H9 (cell line): ENCODE results near the gene TMEM59L. TPM values are rescaled to one million over a fixed set of nuclear protein-coding genes. Genes with fewer than 3 reads are reported as not detected.

ENCODE experiments used
- DNase-seq: peaks from one replicate; pipeline ENCODE4 v3.0.0-alpha.2; 2017
- H2AFZ ChIP-seq: one replicate; pipeline ENCODE4 v1.6.1; 2013; ENCODE audit warnings: mild to moderate bottlenecking, low read length, control low read depth, moderate library complexity
- H2AK5ac ChIP-seq: 2 replicates; pipeline ENCODE4 v1.6.1; 2013; ENCODE audit warnings: low read length, control low read depth, mixed read lengths; ENCODE audit not compliant: insufficient read length
- H2BK120ac ChIP-seq: one replicate; pipeline ENCODE4 v1.6.1; 2013; ENCODE audit warnings: low read depth, mild to moderate bottlenecking, low read length, control low read depth, inconsistent platforms; ENCODE audit not compliant: poor library complexity, severe bottlenecking
- H2BK12ac ChIP-seq: 2 replicates; pipeline ENCODE4 v1.6.1; 2013; ENCODE audit warnings: low read length, control low read depth, mixed read lengths, low read depth; ENCODE audit not compliant: insufficient read length
- H2BK15ac ChIP-seq: 2 replicates; pipeline ENCODE4 v1.6.1; 2013; ENCODE audit warnings: low read depth, low read length, control low read depth
- H2BK20ac ChIP-seq: one replicate; pipeline ENCODE4 v1.6.1; 2013; ENCODE audit warnings: low read depth, mild to moderate bottlenecking, low read length, control low read depth, inconsistent platforms; ENCODE audit not compliant: poor library complexity, severe bottlenecking
- H2BK5ac ChIP-seq: 2 replicates; pipeline ENCODE4 v1.6.1; 2013; ENCODE audit warnings: low read length, control low read depth, mixed read lengths; ENCODE audit not compliant: insufficient read length
- H3K14ac ChIP-seq: 2 replicates; pipeline ENCODE4 v1.6.1; 2013; ENCODE audit warnings: low read length, control low read depth; ENCODE audit not compliant: insufficient read depth
- H3K18ac ChIP-seq: 2 replicates; pipeline ENCODE4 v1.6.1; 2013; ENCODE audit warnings: low read depth, mild to moderate bottlenecking, mixed read lengths, low read length, control low read depth; ENCODE audit not compliant: insufficient read length
- H3K23ac ChIP-seq: 2 replicates; pipeline ENCODE4 v1.6.1; 2013; ENCODE audit warnings: low read length, control low read depth, mixed read lengths, low read depth; ENCODE audit not compliant: insufficient read length
- H3K23me2 ChIP-seq: 2 replicates; pipeline ENCODE4 v1.6.1; 2013; ENCODE audit warnings: low read depth, mild to moderate bottlenecking, mixed read lengths, low read length, control low read depth; ENCODE audit not compliant: insufficient read length, poor library complexity, severe bottlenecking
- H3K27ac ChIP-seq: 2 replicates; pipeline ENCODE4 v1.5.1; 2013; ENCODE audit warnings: low read length, control low read depth, mixed read lengths, low read depth; ENCODE audit not compliant: insufficient read length
- H3K27me3 ChIP-seq: 2 replicates; pipeline ENCODE4 v1.6.1; 2013; ENCODE audit warnings: low read length, control low read depth, inconsistent platforms; ENCODE audit not compliant: insufficient read depth
- H3K4ac ChIP-seq: 2 replicates; pipeline ENCODE4 v1.6.1; 2013; ENCODE audit warnings: low read depth, mild to moderate bottlenecking, control low read depth, inconsistent platforms, low read length, moderate library complexity
- H3K4me1 ChIP-seq: 2 replicates; pipeline ENCODE4 v1.6.1; 2013; ENCODE audit warnings: low read length, control low read depth, inconsistent platforms; ENCODE audit not compliant: insufficient read depth
- H3K4me2 ChIP-seq: 2 replicates; pipeline ENCODE4 v1.6.1; 2013; ENCODE audit warnings: low read length, control low read depth, mixed read lengths; ENCODE audit not compliant: insufficient read length, insufficient read depth
- H3K56ac ChIP-seq: 2 replicates; pipeline ENCODE4 v1.6.1; 2013; ENCODE audit warnings: low read depth, mild to moderate bottlenecking, mixed read lengths, low read length, control low read depth; ENCODE audit not compliant: insufficient read length
- H3K79me1 ChIP-seq: 2 replicates; pipeline ENCODE4 v1.6.1; 2013; ENCODE audit warnings: low read depth, mild to moderate bottlenecking, moderate library complexity, low read length, control low read depth, inconsistent platforms; ENCODE audit not compliant: insufficient read depth, poor library complexity, severe bottlenecking
- H3K79me2 ChIP-seq: 2 replicates; pipeline ENCODE4 v1.6.1; 2013; ENCODE audit warnings: low read length, control low read depth, inconsistent platforms; ENCODE audit not compliant: insufficient read depth
- H3K9ac ChIP-seq: 2 replicates; pipeline ENCODE4 v1.6.1; 2013; ENCODE audit warnings: low read length, control low read depth, mixed read lengths; ENCODE audit not compliant: insufficient read length; ENCODE audit errors: extremely low read depth
- H3K9me3 ChIP-seq: one replicate; pipeline ENCODE4 v1.6.1; 2013; ENCODE audit warnings: low read depth, low read length, inconsistent platforms; ENCODE audit not compliant: control insufficient read depth
- H3T11ph ChIP-seq: one replicate; pipeline ENCODE4 v1.6.1; 2013; ENCODE audit warnings: mild to moderate bottlenecking, low read length, control low read depth, inconsistent platforms
- H4K20me1 ChIP-seq: one replicate; pipeline ENCODE4 v1.6.1; 2013; ENCODE audit not compliant: control insufficient read depth, insufficient read length, insufficient read depth
- H4K5ac ChIP-seq: 2 replicates; pipeline ENCODE4 v1.6.1; 2013; ENCODE audit warnings: low read depth, mild to moderate bottlenecking, mixed read lengths, low read length, control low read depth; ENCODE audit not compliant: insufficient read length
- H4K8ac ChIP-seq: replicated peaks from 2 replicates; pipeline ENCODE4 v1.6.1; 2013; ENCODE audit warnings: low read length, control low read depth, mixed read lengths, low read depth; ENCODE audit not compliant: insufficient read length
- H4K91ac ChIP-seq: 2 replicates; pipeline ENCODE4 v1.6.1; 2013; ENCODE audit warnings: low read depth, mild to moderate bottlenecking, moderate library complexity, mixed read lengths, low read length, control low read depth; ENCODE audit not compliant: insufficient read length
- H3K27ac Mint-ChIP-seq, 3 experiments: 2 replicates in 2 of 3; 3 replicates in 1 of 3; pipeline ENCODE4 v1.8.0; 2020 to 2021; ENCODE audit warnings: mixed read lengths in 3 of 3, mild to moderate bottlenecking in 1 of 3, moderate library complexity in 1 of 3
- H3K27me3 Mint-ChIP-seq: 2 replicates; pipeline ENCODE4 v1.8.0; 2021; ENCODE audit warnings: low read depth, mild to moderate bottlenecking, moderate library complexity, mixed read lengths
- H3K36me3 Mint-ChIP-seq, 3 experiments: 2 replicates in 2 of 3; 3 replicates in 1 of 3; pipeline ENCODE4 v1.8.0; 2020 to 2021; ENCODE audit warnings: low read depth in 3 of 3, mixed read lengths in 3 of 3; ENCODE audit not compliant: insufficient read depth in 1 of 3
- H3K4me1 Mint-ChIP-seq, 2 experiments: 2 replicates each; pipeline ENCODE4 v1.8.0; 2020; ENCODE audit warnings: mixed read lengths in 2 of 2
- H3K4me3 Mint-ChIP-seq, 2 experiments: 2 replicates in 1 of 2; 3 replicates in 1 of 2; pipeline ENCODE4 v1.8.0; 2020 to 2021; ENCODE audit warnings: mild to moderate bottlenecking in 2 of 2, mixed read lengths in 2 of 2, moderate library complexity in 1 of 2
- H3K9me3 Mint-ChIP-seq, 2 experiments: 2 replicates in 1 of 2; 3 replicates in 1 of 2; pipeline ENCODE4 v1.8.0; 2020; ENCODE audit warnings: mild to moderate bottlenecking in 2 of 2, mixed read lengths in 2 of 2, moderate library complexity in 1 of 2
- CTCF ChIP-seq: fragments of 200-600 bp; sonication (generic); conservative IDR thresholded peaks from 3 replicates; pipeline ENCODE4 v1.8.0; 2021; ENCODE audit warnings: antibody characterized with exemption, mild to moderate bottlenecking
- WGBS: extraction: QIAGEN DNeasy Blood & Tissue Kit; methylation state at CpG from one replicate; pipeline ENCODE4 v1.1.7; 2013; ENCODE audit warnings: missing lambda C conversion rate, low lambda C conversion rate, mixed read lengths; ENCODE audit not compliant: insufficient read length; ENCODE audit errors: extremely low coverage; 5-methylcytosine and 5-hydroxymethylcytosine counted together
- total RNA-seq: library from RNA; stranded (reverse); gene quantifications from 2 replicates; pipeline ENCODE4 v1.2.1, GENCODE V29; 2021

Gene TMEM59L
- total RNA-seq, 1 experiment from 2014 or later = 12.0 TPM

- Mint-ChIP-seq H3K36me3 (peaks cover 0 to 2% (median 0%) of the 10 kb centered on the region in 3 experiments; a peak in 1 of 7 replicates), H3K27me3 (no peaks in the 10 kb centered on the region; the same call in 1 of the 2 replicates), H3K4me1 (peaks cover 25 to 37% of the 10 kb centered on the region in 2 experiments), H3K9me3 (no peaks in the 10 kb centered on the region), H3K27ac (no peak overlapping the region), H3K4me3 (no peak overlapping the region)
- no peak overlapping the region for H3T11ph ChIP-seq
- no peaks in the 10 kb centered on the region for H3K27me3 ChIP-seq
- H3K4me2 ChIP-seq = no peak overlapping the region
- H3K79me2 ChIP-seq = no peaks in the 10 kb centered on the region
- no peaks in the 10 kb centered on the region for H3K23me2 ChIP-seq
- no peak overlapping the region for H3K23ac ChIP-seq
- DNase-seq = no peak
- H4K8ac ChIP-seq = no peak overlapping the region
- no peak overlapping the region for H4K91ac ChIP-seq
- no CpG with 5 or more reads among the region's 13 CpGs for WGBS
- no peaks in the 10 kb centered on the region for H3K4me1 ChIP-seq
- no peaks in the 10 kb centered on the region for H4K20me1 ChIP-seq
- no peak overlapping the region for H4K5ac ChIP-seq
- H3K14ac ChIP-seq = no peak overlapping the region; the same call in 1 of the 2 replicates
- no peak overlapping the region for H2AK5ac ChIP-seq
- no peak overlapping the region for H2BK5ac ChIP-seq
- no peak overlapping the region for H2BK20ac ChIP-seq
- no peak overlapping the region for H3K18ac ChIP-seq
- no peak overlapping the region for H2BK12ac ChIP-seq
- no peak overlapping the region for H3K9ac ChIP-seq
- no peaks in the 10 kb centered on the region for H3K79me1 ChIP-seq
- H3K27ac ChIP-seq = no peak overlapping the region
- no peak overlapping the region for H2AFZ ChIP-seq
- no peak for TF ChIP-seq CTCF
- H3K56ac ChIP-seq = no peak overlapping the region
- H2BK15ac ChIP-seq = no peak overlapping the region
- H3K4ac ChIP-seq = no peak overlapping the region
- H2BK120ac ChIP-seq = no peak overlapping the region
- no peaks in the 10 kb centered on the region for H3K9me3 ChIP-seq
Measured at GRCh38 chr19:18645035-18645511, 32.4 kb downstream of the TMEM59L start.
